WERI-Rb-1 (cell line): ENCODE data around the gene ZNG1B.
"Not testable (repeated sequence)": the region's sequence is repeated elsewhere in the genome, so short reads cannot be mapped to it uniquely, and the experiment has no call there.

Source experiments
- DNase-seq: peaks from one replicate; pipeline ENCODE4 v3.0.0-alpha.2; 2020
- H3K27ac ChIP-seq: fragments of 250-450 bp; sonication (Bioruptor Pico); 2 replicates; pipeline ENCODE4 v1.5.1; 2020; ENCODE audit warnings: mild to moderate bottlenecking, moderate library complexity
- H3K27me3 ChIP-seq: fragments of 250-450 bp; sonication (Bioruptor Pico); 2 replicates; pipeline ENCODE4 v1.5.1; 2021; ENCODE audit warnings: mild to moderate bottlenecking, low read depth, moderate library complexity; ENCODE audit not compliant: insufficient read depth, severe bottlenecking
- H3K36me3 ChIP-seq: fragments of 250-450 bp; sonication (Bioruptor Pico); 2 replicates; pipeline ENCODE4 v1.5.1; 2020; ENCODE audit warnings: mild to moderate bottlenecking, moderate library complexity
- H3K4me3 ChIP-seq: 2 replicates; pipeline ENCODE4 v1.5.1; 2011; ENCODE audit warnings: low read depth, mild to moderate bottlenecking, control low read depth, low read length
- H3K9me3 ChIP-seq: fragments of 250-450 bp; sonication (Bioruptor Pico); 2 replicates; pipeline ENCODE4 v1.5.1; 2021; ENCODE audit warnings: mild to moderate bottlenecking, moderate library complexity; ENCODE audit not compliant: severe bottlenecking
- CTCF ChIP-seq: IDR thresholded peaks from 2 replicates; pipeline ENCODE4 v1.5.1; 2011; ENCODE audit warnings: low read depth, mild to moderate bottlenecking, control low read depth, inconsistent platforms, low read length

The ZNG1B gene

GRCh38 chr2:113541976-113542485, 104.5 kb downstream of the ZNG1B start:
- peak; percentile 23 for DNase-seq
- not testable (repeated sequence) for H3K36me3 ChIP-seq, H3K27ac ChIP-seq, H3K27me3 ChIP-seq, H3K9me3 ChIP-seq
- peak overlapping the region; percentile 51 for H3K4me3 ChIP-seq
- 0 out of 2 replicates have a peak, but pooled peaks have one; percentile 10 for TF ChIP-seq CTCF

DNA sequence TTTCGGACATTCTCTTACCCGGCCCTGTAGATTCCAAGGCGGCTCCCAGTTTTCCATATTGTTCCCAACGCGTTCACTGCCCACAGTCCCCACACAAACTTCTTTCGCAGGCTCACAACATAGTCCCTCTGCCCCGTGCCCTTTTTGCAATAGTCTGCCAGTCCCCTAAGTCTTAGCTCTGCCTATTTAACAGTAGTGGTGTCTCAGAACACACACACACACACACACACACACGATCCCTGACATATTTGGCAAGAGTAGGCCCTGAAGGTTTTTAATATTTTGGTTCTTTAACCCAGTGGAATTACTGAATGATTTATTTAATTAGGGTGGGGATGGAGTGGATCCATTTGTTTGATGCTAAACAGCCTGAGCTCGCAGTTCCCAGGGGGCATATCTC, 105.0 kb downstream of the ZNG1B start:
- H3K36me3 ChIP-seq, H3K27me3 ChIP-seq, DNase-seq, H3K27ac ChIP-seq, H3K9me3 ChIP-seq: not testable (repeated sequence)
- peak overlapping the region; percentile 51 for H3K4me3 ChIP-seq
